Psoas muscle (tissue), 8 donors: ENCODE results near the gene FZD10. TPM values are rescaled to one million over a fixed set of nuclear protein-coding genes. Genes with fewer than 3 reads are reported as not detected.
A peak's percentile ranks its signal among the peaks of the same experiment; 100 is the strongest.

Experiments
- ATAC-seq, 4 donors: fragments of 200-7000 bp; cut with Tn5 transposase; one replicate each; pipeline ENCODE4 v1.9.1; 2020; ENCODE audit warnings: moderate library complexity in 3 of 4, mild to moderate bottlenecking in 2 of 4
- DNase-seq, 2 donors: peaks; one replicate each; pipeline ENCODE4 v3.0.0-alpha.2; 2020
- H3K27ac ChIP-seq: fragments of 200-600 bp; one replicate; pipeline ENCODE4 v1.8.0; 2022
- H3K27me3 ChIP-seq, 3 donors: fragments of 200-600 bp in 1 of 3; one replicate each; pipeline versions ENCODE4 v1.6.1 to v1.8.0; 2013 to 2022; ENCODE audit warnings: low read length in 2 of 3, mild to moderate bottlenecking in 2 of 3, moderate library complexity in 1 of 3; ENCODE audit not compliant: insufficient read depth in 3 of 3
- H3K36me3 ChIP-seq, 2 donors: fragments of 200-600 bp in 1 of 2; one replicate each; pipeline versions ENCODE4 v1.6.1 to v1.8.0; 2013 to 2022; ENCODE audit warnings: low read depth in 1 of 2, mild to moderate bottlenecking in 1 of 2, moderate library complexity in 1 of 2; ENCODE audit not compliant: insufficient read depth in 1 of 2
- H3K4me1 ChIP-seq: fragments of 200-600 bp; one replicate; pipeline ENCODE4 v1.8.0; 2022
- H3K4me3 ChIP-seq: fragments of 200-600 bp; one replicate; pipeline ENCODE4 v1.8.0; 2022; ENCODE audit warnings: mild to moderate bottlenecking
- H3K9me3 ChIP-seq: fragments of 200-600 bp; one replicate; pipeline ENCODE4 v1.8.0; 2022
- CTCF ChIP-seq: fragments of 200-600 bp; IDR thresholded peaks from one replicate; pipeline ENCODE4 v1.8.0; 2022; ENCODE audit warnings: antibody characterized with exemption
- WGBS, 3 donors: extraction: QIAGEN DNeasy Blood & Tissue Kit; methylation state at CpG; one replicate each; pipeline versions ENCODE4 v1.1.6 to v1.1.7; 2013; 5-methylcytosine and 5-hydroxymethylcytosine counted together
- intact Hi-C, 2 donors: fragments of 100-400 bp; cut with DNase I; formaldehyde crosslinking; loops; one replicate each; pipeline versions ENCODE4 v1.11.0 to v1.14.2; 2022
- polyA plus RNA-seq, 3 donors: library from polyadenylated mRNA; stranded (reverse); fragments of 200-250 nt; gene quantifications; one replicate each; pipeline ENCODE4 v1.2.3, GENCODE V29; 2013
- total RNA-seq, 4 donors: library from RNA; stranded (reverse); fragmentation: NEBNext Ultra II Directional in 2 of 4; extraction: Animal tissue kit (Norgen Biotek cat#: 25700) in 2 of 4; gene quantifications; one replicate each; pipeline versions ENCODE4 v1.2.1 to v1.2.4, GENCODE V29; 2021 to 2023
- donor health status: healthy with polysubstance abuse.
- donor health status: DM: no; HTN: no; CAD: no; lungs with moderate emphysema.
- donor health status: Bipolar disorder and iron deficiency.
- donor health status: healthy.
- donor health status: DM: yes; HTN: yes; CAD: no.
- donor health status: DM: no; HTN: no; CAD: no.
- donor health status: DM: no; HTN: no; CAD: no.
- donor health status: DM: yes; HTN: yes; CAD: no.

The FZD10 gene
- total and polyA plus RNA-seq, 7 donors = 0.17 to 0.68 (median 0.26) TPM

- no peak for ATAC-seq
- H3K27me3 ChIP-seq = peaks cover 0 to 57% (median 13%) of the 10 kb centered on the region in 3 donors
- WGBS, 3 donors = 1 to 3% (median 2%) methylated on average over 61 to 78 of the region's 78 CpGs
- no peak for TF ChIP-seq CTCF
- H3K4me3 ChIP-seq = peak overlapping the region; percentile 60
- no peak for DNase-seq
- H3K27ac ChIP-seq = no peak overlapping the region
- H3K9me3 ChIP-seq = no peaks in the 10 kb centered on the region
- intact Hi-C loops = no loop called here
- no peaks in the 10 kb centered on the region for H3K36me3 ChIP-seq
- H3K4me1 ChIP-seq = no peaks in the 10 kb centered on the region
Measured at GRCh38 chr12:130162745-130163460, 639 bp downstream of the FZD10 start.

- intact Hi-C loops = no loop called here
- H3K4me1 ChIP-seq = no peaks in the 10 kb centered on the region
- 21 to 34% (median 24%) methylated on average over 65 to 71 of the region's 71 CpGs for WGBS, 3 donors
- H3K27ac ChIP-seq = no peak overlapping the region
- peaks cover 0 to 50% (median 10%) of the 10 kb centered on the region in 3 donors for H3K27me3 ChIP-seq
- H3K4me3 ChIP-seq = peak overlapping the region; percentile 60
- DNase-seq (no peak), ATAC-seq (no peak)
- H3K36me3 ChIP-seq = no peaks in the 10 kb centered on the region
- TF ChIP-seq CTCF = no peak
- no peaks in the 10 kb centered on the region for H3K9me3 ChIP-seq
Measured at GRCh38 chr12:130163461-130164215, 1.4 kb downstream of the FZD10 start.

DNA sequence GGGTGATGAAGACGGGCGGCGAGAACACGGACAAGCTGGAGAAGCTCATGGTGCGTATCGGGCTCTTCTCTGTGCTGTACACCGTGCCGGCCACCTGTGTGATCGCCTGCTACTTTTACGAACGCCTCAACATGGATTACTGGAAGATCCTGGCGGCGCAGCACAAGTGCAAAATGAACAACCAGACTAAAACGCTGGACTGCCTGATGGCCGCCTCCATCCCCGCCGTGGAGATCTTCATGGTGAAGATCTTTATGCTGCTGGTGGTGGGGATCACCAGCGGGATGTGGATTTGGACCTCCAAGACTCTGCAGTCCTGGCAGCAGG lies 1.9 kb downstream of the FZD10 start:
- Histone ChIP-seq H3K4me1 (no peaks in the 10 kb centered on the region), H3K4me3 (no peak overlapping the region), H3K36me3 (no peaks in the 10 kb centered on the region), H3K27ac (no peak overlapping the region), H3K27me3 (peaks cover 0 to 51% (median 10%) of the 10 kb centered on the region in 3 donors), H3K9me3 (no peaks in the 10 kb centered on the region)
- no peak for DNase-seq
- 60 to 69% (median 65%) methylated on average over 18 of the region's 18 CpGs for WGBS, 3 donors
- ATAC-seq = no peak
- intact Hi-C loops = no loop called here
- no peak for TF ChIP-seq CTCF

DNA sequence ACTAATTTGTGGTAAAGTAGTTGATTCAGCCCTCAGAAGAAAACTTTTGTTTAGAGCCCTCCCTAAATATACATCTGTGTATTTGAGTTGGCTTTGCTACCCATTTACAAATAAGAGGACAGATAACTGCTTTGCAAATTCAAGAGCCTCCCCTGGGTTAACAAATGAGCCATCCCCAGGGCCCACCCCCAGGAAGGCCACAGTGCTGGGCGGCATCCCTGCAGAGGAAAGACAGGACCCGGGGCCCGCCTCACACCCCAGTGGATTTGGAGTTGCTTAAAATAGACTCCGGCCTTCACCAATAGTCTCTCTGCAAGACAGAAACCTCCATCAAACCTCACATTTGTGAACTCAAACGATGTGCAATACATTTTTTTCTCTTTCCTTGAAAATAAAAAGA lies 2.7 kb downstream of the FZD10 start:
- H3K36me3 ChIP-seq = no peaks in the 10 kb centered on the region
- H3K27ac ChIP-seq = no peak overlapping the region
- 48 to 66% (median 54%) methylated on average over 5 of the region's 5 CpGs for WGBS, 3 donors
- H3K4me1 ChIP-seq = no peaks in the 10 kb centered on the region
- intact Hi-C loops = no loop called here
- ATAC-seq (no peak), DNase-seq (no peak)
- no peak for TF ChIP-seq CTCF
- H3K4me3 ChIP-seq = no peak overlapping the region
- peaks cover 0 to 46% (median 10%) of the 10 kb centered on the region in 3 donors for H3K27me3 ChIP-seq
- no peaks in the 10 kb centered on the region for H3K9me3 ChIP-seq
